Skin of body (tissue), 2 donors: Measurements from ENCODE around the gene GRB10. TPM values are rescaled to one million over a fixed set of nuclear protein-coding genes. Genes with fewer than 3 reads are reported as not detected.
A peak's percentile ranks its signal among the peaks of the same experiment; 100 is the strongest.

Experiments used
- DNase-seq: peaks from one replicate; lab custom pipeline; 2025; lab: John Stamatoyannopoulos, UW
- total RNA-seq: library from RNA; depleted of rRNA; stranded (reverse); fragments of >200 nt; gene quantifications from one replicate; pipeline ENCODE4 v1.2.3, GENCODE V29; 2014

The GRB10 gene
- 26.9 TPM for total RNA-seq

DNA sequence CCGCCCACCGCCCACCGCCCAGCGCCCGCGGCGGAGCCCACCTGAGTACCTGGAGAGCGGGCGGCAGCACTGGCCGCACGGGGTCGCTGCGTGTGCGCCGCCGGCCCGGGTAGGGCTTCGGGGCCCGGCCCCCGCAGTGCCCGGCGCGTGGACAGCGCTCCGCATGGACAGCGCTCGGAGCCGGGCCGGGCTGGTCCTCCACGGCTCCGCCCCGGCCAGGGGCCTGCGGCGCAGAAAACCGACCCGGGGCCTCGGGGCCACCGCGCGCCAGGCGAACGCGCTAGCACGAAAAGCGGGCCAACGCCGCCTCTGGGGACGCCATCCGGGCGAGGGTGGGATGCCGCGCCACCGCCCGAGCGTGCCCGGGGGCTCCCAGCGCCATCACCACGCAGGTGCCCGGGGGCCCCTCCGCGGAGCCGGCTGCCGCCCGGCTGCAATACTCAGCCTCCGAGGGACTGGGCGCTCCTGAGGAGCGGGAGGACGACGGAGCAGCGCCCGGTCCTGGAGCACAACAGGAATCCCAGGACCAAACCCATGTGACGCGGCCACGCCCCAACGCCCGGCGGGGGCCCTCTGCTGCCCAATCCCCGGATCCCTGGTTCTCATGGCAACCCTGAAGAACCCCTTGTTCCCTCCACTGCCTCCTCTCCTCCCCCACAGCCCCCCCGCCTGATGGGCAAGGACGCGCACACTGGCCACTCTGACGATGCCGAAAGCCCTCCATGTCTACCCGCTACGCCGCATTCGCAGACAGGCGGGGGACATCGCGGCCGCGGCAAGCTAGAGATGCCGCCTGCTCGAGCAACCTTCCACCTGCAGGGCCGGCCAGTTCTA is at the start of gene GRB10:
GRB10 (minus strand) TSS at position 522 of the 834 bp plus-strand sequence. CDS start 50,574 bp downstream, outside the sequence.
- DNase-seq: no peak

DNA sequence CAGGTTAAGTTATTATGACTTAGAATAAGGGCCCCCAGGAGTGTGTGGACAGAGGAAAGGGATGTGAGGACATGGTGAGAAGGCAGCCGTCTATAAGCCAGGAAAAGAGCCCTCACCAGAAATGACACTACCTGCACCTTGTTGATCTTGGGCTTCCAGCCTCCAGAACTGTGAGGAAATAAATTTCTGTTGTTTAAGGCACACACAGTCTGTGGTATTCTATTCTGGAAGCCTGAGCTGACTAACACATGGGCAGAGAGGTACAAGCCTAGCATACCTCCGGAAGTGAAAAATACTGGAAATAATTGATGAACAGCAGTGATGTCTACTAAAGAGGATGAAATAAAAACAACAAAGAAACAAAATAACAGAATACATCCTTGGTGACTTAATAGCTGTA is 46.1 kb upstream of the GRB10 start:
- DNase-seq: no peak

DNA sequence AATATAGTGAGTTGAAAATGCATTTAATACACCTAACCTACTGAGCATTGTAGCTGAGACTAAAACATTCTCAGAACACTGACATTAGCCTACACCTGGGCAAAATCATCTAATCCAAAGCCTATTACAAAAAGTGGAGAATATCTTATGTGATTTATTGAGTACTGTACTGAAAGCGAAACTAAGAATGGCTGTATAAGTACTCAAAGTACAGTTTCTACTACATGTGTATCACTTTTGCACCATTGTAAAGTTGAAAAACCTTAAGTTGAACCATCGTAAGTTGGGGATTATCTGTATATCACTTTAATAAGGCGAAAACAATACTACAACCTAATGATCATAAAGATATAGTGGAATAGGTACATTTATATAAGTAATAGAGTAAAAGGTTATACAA is 45.4 kb upstream of the GRB10 start:
- DNase-seq: no peak

DNA sequence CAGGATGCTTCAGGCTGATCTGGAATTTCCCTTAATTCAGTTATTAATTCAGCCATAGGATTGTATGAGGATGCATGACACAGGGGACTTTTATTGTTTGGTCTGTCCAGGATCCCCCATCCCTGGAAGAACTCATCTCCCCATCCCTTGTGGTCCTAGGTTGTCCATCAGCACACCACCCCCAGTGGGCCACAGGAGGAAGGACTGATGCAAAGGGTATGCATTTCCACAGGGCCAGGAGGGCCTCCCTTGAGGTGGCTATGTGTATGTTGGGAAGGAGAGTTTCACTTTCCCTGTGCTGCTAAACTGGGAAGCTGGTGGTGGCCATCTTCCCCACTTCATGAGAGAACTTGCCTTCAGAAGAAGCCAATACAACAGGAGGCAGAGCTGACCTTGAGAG is 44.6 kb upstream of the GRB10 start:
- no peak for DNase-seq

DNA sequence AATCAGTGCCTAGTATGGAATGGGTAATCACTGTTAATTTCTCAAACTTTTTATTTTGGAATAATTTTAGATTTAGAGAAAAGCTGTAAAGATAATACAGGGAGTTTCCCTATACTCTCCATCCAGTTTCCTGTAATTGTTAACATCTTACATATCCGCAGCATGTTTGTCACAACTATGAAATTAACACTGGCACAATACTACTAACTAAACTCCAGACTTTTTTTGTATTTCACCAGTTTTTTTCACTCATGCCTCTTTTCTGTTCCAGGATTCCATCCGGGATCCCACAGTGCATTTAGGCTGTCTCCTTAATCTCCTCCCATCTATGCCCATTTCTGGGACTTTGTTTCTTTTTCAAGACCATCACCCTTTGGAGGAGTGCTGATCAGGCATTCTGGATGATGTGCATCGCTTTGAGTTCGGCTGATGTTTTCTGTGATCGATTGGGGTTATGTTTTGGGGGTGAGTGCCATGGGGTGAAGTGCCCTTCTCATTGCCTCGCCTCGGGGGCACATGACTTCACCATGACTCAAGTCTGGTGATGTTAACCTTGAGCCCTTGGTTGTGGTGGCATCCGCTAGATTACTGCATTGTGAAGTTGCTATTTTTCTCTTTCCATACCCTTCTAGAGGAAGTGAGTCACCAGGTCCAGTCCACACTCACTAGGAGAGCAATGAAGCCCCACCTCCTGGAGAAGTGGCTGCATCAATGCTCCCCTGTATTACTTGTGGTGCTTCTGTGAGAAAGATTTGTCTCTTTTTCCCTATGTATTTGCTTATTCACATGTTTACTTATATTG is 43.9 kb upstream of the GRB10 start:
- no peak for DNase-seq

DNA sequence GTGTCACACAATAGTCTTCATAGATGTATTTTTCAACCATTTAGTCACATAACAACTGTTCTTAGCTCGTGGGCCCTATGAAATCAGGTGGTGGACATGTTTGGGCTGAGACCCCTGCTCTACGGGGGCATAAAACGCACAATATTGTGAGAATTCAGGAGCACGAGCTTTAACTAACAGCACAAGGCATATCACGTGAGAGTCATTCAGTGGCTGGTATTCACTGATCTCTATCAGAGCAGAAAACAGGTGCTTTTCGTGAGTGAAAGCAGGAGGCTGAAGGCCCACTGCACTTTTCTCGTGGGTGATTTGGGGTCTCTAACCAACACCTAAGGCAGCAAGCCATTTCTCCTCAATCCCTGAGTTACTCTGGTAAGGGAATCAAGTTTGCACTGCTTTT is 42.8 kb upstream of the GRB10 start:
- no peak for DNase-seq

DNA sequence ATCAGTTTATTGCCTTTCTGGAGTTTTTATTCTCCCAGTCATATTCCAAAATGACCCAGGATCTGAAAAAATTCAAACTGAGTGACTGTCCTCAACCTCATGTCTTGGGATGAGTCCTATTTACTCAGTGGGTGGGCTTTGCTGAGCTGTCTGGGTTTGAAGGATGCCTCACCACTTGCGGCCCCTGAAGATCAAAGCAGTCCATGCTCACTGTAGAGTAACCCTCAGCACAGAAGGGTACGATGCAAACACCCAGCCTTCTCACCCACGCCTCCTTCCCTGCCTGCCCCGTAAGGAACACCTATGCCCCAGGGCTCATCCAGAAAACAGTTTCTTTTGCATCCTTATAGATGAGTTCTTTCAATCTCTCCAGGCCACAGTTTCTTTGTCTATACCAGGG is 42.2 kb upstream of the GRB10 start:
- no peak for DNase-seq

DNA sequence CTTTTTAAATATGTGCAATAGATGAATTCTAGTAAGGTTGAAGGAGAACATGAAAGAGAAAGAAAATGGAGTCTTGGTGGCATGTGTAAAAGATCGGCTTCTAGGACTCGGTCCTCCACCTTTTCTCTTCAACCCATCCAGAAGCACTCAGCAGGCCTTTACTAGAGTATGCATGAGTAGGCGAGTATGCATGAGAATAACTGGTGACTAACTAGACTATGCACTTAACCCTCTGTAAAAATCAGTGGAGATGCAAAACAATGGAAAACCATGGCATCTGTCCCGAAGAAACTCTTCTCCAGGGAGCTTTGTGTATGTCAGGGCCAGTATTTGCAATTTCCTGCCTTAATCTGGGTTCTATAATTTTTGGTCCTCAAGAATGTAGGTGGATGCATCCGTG is 40.0 kb upstream of the GRB10 start:
- DNase-seq: no peak

DNA sequence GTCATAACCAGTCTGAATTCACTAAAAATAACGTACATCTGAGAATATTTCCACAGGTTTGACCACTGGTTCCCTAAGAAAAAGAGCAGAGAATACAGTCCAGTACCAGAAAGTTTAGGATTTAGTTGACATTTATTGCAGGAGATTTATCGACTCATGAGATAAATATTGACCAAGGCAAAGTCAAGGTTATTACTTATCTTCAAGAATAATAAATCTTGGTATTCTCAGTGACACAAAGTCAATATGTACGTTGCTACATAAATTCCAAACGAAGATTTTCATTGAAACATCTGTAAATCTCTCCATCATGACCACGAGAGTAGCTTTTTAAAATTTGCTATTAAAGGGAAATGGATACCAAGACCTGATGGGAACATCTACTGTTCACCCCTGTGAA is 39.4 kb upstream of the GRB10 start:
- no peak for DNase-seq

DNA sequence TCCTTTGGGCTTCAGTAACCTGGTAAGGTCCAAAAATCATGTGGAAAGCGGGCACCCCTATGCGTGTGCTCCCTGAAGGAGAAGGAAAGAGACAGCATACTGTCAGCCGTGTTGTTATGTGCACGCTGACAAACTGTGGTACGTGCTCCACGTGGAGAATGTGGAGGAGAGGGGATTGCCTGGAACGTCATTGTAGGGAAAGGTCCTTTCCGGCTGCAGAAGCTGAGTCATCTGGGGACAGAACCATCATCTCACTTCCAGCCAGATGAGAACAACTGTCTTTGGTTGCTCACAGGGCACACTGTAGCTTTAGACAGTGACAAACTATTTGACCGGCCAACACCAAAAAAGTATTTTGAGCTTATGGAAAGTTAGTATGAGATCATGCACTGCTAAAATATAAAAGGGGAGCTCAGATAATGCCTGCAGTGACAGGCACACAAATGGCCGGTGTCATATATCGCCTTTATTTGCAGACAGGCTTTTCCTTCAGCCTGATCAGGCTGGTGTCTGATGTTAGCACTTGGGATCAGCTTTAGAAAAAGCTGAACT is 38.8 kb upstream of the GRB10 start:
- no peak for DNase-seq

DNA sequence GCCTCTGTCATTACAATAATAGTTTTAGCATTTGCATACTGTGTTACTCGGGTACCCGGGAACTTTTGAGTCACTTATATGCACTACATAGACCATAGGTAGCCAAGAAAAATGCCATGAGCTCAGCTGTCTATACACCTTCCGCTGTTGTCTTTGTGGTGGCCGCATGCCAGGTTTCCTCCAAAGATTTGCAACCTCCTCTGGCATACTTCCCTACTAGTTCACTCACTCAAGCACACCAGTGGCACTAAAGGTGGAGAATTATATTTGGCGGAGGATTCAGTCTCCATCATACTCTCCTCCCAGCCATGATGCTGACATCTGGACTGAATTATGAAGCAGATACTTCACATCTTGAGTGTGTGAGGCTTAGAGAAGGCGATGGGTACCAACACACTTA is 35.6 kb upstream of the GRB10 start:
- no peak for DNase-seq

DNA sequence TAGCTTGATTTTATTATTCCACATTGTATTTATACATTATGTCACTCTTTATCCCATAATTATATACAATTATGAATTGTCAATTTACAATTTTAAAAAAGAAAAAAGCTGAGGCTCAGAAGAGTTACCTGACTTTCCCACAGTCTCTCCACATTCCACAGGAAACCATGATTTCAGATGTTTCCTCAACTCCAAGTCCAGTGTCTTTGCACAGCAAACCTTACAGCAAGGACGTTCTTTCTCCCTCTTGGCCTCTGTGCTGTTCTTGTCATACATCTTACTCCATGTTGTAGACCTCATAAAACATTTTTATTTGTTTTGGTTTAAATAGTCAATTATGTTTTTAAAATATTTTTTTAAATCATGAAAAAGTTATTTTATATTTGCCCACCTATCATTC is 34.9 kb upstream of the GRB10 start:
- no peak for DNase-seq

DNA sequence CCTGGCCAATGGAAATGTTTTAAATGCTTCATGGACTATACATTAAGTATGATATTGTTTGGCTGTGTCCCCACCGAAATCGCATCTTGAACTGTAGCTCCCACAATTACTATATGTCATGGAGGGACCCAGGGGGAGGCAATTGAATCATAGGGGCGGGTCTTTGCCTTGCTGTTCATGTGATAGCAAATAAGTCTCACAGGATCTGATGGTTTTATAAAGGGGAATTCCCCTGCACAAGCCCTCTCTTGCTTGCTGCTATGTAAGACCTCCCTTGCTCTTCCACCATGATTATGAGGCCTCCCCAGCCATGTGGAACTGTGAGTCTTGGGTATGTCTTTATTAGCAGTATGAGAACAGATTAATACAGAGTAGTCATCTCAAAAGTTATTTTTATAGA is 32.4 kb upstream of the GRB10 start:
- no peak for DNase-seq

DNA sequence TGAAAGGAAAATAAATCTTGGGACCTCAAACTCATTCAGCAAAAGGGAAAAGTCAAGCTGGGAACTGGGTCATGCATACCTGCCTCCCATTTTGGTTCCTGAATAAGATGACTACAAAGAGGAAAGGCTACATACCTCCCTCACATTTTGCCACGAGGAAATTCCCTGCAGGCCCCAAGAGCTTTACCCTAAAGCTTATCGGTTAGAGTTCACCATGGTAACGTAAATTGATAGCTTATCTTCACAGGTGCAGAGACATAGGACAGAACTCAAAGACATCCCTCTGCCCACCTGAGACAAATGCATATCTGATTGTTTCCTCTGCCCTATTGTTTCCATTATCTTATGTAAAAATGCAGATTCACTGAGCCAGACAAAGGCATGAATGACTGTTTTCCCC is 31.5 kb upstream of the GRB10 start:
- no peak for DNase-seq

DNA sequence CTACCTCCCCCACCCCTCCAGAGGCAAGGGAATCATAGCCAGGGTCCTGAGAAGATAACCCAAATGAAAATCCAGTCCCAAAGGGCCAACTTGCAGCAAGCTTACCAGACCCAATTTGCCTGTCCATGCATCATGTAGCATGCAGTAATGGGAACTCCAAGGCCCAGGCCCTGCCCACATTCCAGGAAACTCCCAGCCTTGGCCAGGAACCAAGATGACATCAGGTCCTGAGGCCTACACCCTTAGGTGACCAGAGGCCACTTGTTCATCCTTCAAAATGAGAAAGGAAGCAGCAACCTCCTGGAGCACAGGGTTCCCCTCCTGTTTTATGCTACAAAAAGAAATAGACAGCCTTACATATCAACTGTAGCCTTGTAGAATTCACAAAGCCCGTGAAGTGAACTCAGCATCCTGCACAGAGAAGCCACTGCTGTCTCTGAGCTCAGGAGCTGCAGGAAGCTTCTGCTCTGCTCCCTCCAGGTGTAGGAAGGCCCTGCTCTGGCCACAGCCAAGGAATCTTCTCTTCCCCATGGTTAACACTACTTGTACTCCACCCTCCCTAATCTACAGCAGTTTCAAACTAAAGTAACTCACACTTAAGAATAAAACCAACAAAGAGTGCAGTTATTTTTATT is 30.3 kb upstream of the GRB10 start:
- peak; percentile 16 for DNase-seq

DNA sequence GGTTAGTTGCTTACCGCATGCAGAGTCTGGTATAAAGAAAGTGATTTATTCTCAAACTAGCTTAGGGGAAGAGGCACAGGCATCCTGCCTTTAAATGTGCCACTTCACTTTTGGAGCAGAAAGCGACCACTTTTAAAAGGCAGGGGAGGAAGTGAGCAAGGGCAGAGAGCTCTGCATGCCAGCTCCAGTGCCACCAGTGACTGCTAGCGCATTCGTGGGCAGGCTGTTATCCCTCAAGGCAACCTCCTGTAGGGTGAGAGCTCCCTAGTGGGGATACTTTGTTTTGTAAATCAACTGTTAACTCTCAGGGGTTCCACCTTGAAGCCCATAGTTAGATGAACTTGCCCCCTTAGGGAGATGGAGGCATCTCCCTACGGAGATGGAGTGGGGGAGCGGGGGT is 29.4 kb upstream of the GRB10 start:
- DNase-seq: no peak

DNA sequence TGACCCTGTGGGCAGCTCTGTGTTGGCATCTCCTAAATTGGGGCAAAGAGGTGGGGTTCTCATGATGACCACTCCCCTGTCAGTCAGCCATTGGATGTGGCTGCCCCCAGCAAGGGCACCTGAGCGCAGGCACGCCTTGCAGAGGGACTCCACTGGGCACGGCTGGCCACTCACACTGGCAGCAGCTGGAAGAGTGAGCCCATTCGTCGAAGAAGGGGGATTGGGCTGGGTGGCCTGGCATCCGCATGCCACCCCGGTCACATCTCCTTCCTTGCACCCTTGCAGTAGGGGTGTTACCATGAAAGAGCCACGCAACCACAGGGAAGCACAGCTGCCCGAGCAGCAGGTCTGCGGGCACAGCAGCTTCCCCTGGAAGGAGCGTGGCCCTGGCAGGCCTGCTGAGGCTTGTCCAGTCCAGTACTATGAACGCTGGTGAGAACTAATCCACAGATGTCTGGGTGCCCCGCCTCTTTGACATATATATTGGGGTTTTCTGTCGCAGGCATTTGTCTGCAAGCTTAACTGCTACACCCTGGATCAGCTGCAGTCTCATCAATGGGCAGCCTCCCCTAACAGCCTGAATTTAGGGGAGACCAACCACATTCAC is 25.7 kb upstream of the GRB10 start:
- DNase-seq: no peak

DNA sequence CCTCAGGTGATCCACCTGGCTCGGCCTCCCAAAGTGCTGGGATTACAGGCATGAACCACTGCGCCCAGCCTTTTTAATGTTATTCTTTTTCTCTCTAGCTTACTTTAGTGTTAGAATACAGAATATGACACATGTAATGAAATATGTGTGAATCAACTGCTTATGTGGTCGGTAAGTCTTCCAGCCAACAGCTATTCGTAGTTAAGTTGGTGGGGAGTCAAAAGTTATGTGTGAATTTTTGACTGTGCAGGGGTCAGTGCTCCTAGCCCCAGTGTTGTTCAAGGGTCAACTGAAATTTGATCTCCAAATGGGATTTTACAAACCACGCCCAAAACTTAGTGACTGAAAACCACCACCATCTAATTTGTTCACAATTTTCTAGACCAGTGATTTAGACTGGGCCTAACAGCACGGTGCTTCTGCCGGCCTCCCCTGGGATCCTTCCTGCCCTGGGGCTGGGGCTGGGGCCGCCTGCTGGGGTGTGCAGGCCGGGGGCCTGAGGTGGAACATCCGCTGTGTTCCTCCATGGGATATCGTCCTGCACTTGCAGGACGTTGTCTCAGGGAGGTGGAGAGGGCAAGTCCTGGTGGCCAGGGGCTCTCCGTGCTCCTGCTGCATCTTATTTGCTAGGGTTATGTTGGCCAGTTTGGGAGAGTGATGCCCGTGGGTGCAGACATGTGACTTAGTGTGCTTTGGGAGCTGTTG is 24.5 kb upstream of the GRB10 start:
- DNase-seq: no peak

DNA sequence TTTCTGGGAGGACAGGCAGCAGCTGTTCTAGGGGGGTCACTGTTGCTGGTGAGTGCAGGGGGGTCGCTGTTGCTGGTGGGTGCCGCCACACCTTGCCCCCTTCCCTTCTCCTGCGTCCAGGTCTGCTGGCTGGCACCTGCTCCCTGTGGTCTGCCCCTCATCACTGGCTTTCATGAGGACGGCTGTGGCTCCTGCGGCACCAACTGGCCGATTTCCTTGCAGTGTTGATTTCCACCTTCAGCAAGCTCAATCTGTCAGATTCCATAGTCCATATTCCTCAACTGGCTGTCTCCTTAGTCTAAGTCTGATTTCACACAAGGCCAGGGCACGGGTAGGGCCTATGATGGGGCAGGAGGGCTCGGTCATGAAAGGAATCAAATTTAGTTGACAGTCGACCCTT is 23.4 kb upstream of the GRB10 start:
- DNase-seq: no peak

DNA sequence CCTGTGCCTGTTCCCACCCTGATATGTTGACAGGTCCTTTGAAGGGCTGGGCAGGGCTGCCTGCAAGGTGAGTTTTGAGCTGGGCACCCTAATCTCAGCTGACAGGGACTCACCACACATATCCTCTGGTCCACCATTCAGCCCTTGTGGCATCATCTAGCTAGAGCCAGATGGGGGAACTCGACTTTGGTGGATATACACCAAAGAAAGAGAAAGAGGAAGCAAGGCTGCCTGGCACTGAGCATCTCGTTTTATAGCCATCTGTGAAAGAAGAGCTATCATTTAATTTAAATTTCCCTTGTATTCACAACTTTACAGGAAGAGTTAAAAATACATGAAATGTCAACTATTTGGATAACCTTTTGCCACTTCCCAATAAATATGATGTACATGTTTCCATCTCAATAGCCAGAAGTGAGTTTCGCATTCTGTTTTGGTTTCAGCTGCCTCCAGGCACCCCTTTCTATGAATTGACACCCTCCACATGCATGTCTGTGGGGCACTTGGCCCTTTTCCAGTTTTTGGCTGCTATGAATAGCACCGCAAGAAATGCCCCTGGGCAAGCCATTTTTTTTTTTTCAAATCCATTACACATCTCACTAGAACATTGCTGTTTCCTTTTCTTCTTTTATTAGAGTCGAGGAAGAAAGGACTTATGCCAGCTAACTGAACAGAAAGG is 22.9 kb upstream of the GRB10 start:
- no peak for DNase-seq
